Muscle of back (tissue), 11 donors: Measurements from ENCODE around the gene ASIC1. TPM values are rescaled to one million over a fixed set of nuclear protein-coding genes. Genes with fewer than 3 reads are reported as not detected.

Experiments used
- DNase-seq, 3 donors: peaks; one replicate each; pipeline versions ENCODE4 v3.0.0 to v3.0.0-alpha.2; 2013
- polyA plus RNA-seq, 10 donors: library from polyadenylated mRNA; unstranded; fragments of 120-200 nt; gene quantifications; one replicate each; pipeline ENCODE4 v1.2.1, GENCODE V29; 2013; ENCODE audit not compliant: insufficient read length in 10 of 10

ASIC1 gene
- polyA plus RNA-seq, 10 donors: 7.7 to 15.1 (median 10.0) TPM

- no peak for DNase-seq
Measured at GRCh38 chr12:50105913-50106450, 48.6 kb downstream of the ASIC1 start.

- DNase-seq: no peak
Measured at GRCh38 chr12:50106907-50107306, 49.5 kb downstream of the ASIC1 start.

GRCh38 chr12:50107416-50108268 lies 50.2 kb downstream of the ASIC1 start:
- DNase-seq: no peak

- DNase-seq: no peak
Measured at GRCh38 chr12:50109319-50109718, 51.9 kb downstream of the ASIC1 start.

GRCh38 chr12:50110127-50110761 lies 52.8 kb downstream of the ASIC1 start:
- peak in 1 of 3 donors; percentile 29 for DNase-seq

- peak; percentile 53 to 65 (median 59) for DNase-seq
Measured at GRCh38 chr12:50110762-50111351, 53.5 kb downstream of the ASIC1 start.

- DNase-seq: no peak
Measured at GRCh38 chr12:50111395-50111692, 53.9 kb downstream of the ASIC1 start.

GRCh38 chr12:50111693-50112455 lies 54.5 kb downstream of the ASIC1 start, which contains the start of gene COX14:
TSS of gene COX14 (plus strand) at chr12:50112236. CDS start at chr12:50120044, 7,808 bp downstream.
- DNase-seq: peak; percentile 100

- DNase-seq: no peak
Measured at GRCh38 chr12:50112456-50113218, 55.2 kb downstream of the ASIC1 start.

GRCh38 chr12:50117057-50117622 lies 59.7 kb downstream of the ASIC1 start:
- no peak for DNase-seq

GRCh38 chr12:50119387-50119786 lies 62.0 kb downstream of the ASIC1 start:
- DNase-seq: no peak

GRCh38 chr12:50120521-50120920 lies 63.1 kb downstream of the ASIC1 start:
- DNase-seq: no peak

GRCh38 chr12:50120953-50121352 lies 63.6 kb downstream of the ASIC1 start:
- no peak for DNase-seq

- no peak for DNase-seq
Measured at GRCh38 chr12:50121641-50122040, 64.2 kb downstream of the ASIC1 start.

GRCh38 chr12:50123203-50123602 lies 65.8 kb downstream of the ASIC1 start:
- no peak for DNase-seq

GRCh38 chr12:50127546-50127945 lies 70.2 kb downstream of the ASIC1 start:
- DNase-seq: no peak

- DNase-seq: no peak
Measured at GRCh38 chr12:50129290-50129689, 71.9 kb downstream of the ASIC1 start.

- peak; percentile 28 to 49 (median 31) for DNase-seq
Measured at GRCh38 chr12:50132505-50133135, 75.2 kb downstream of the ASIC1 start.
